ENCODE results near the gene CADPS.

- TF ChIP-seq AFF4 (CRISPR knock-in tag; IDR thresholded peaks at IDR 0.05; ENCODE audit: borderline replicate concordance) (no peak), SMAD4 (CRISPR knock-in tag; IDR thresholded peaks at IDR 0.05) (no peak), ZBTB43 (CRISPR knock-in tag; IDR thresholded peaks at IDR 0.05) (no peak), CTCF (IDR thresholded peaks at IDR 0.05) (no peak), USF2 (CRISPR knock-in tag; IDR thresholded peaks at IDR 0.05) (no peak), ETV6 (CRISPR knock-in tag; IDR thresholded peaks at IDR 0.05) (no peak), ATF6 (CRISPR knock-in tag; IDR thresholded peaks at IDR 0.05) (no peak), TP53 (CRISPR knock-in tag; IDR thresholded peaks at IDR 0.05) (no peak), PRRX2 (CRISPR knock-in tag; IDR thresholded peaks at IDR 0.05) (no peak)
Observed at GRCh38 chr3:62803276-62803675, 71.9 kb downstream of the CADPS start.
